Measurements from ENCODE around the gene SPDYE18.
"Not testable (repeated sequence)": the region's sequence is repeated elsewhere in the genome, so short reads cannot be mapped to it uniquely, and the experiment has no call there.

Gene SPDYE18

DNA sequence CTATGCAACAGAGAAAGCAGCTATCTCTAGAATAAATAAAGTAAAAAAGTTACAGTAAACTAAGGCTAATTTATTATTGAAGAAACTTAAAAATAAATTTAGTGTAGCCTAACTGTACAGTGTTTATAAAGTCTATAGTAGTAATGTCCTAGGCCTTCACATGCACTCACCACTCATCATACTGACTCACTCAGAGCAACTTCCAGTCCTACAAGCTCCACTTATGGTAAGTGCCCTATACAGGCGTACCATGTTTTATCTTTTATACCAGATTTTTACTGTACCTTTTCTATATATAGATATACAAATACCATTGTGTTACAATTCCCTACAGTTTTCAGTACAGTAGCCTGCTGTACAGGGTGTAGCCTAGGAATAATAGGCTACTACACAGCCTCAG lies 19.8 kb upstream of the SPDYE18 start:
- H3K27ac ChIP-seq (ENCODE audit: low read depth, low read length); H3K27me3 ChIP-seq (ENCODE audit: control insufficient read depth, low read length); H3K9me2 ChIP-seq (replicated peaks; ENCODE audit: control insufficient read depth, low read length): not testable (repeated sequence)

DNA sequence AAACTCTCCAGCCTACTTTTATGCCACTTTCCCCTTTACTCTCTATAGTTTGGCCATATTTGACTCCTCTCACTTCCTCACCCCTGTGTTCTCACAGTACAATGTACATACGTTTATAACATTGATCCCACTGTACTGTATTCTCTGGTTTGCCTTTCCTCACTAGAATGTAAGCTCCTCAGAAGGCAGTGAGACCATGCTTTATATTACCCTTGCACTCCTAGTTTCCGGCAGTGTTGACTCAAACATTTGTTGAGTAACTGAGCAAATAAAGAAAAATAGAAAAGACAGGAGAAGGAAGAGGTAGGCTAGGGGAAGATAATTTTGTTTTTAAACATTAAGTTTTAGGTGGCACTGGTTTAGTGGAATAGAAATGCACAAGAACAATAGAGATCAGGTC lies 17.9 kb upstream of the SPDYE18 start:
- not testable (repeated sequence) for H3K79me2 ChIP-seq (ENCODE audit: control insufficient read depth, low read length); H4K20me1 ChIP-seq (ENCODE audit: control insufficient read depth, insufficient read depth, low read depth, low read length); H3K4me1 ChIP-seq (ENCODE audit: control insufficient read depth, low read length); H3K9me3 ChIP-seq (ENCODE audit: control insufficient read depth, insufficient read depth, low read length); H3K9me2 ChIP-seq (replicated peaks; ENCODE audit: control insufficient read depth, low read length); H3K27me3 ChIP-seq (ENCODE audit: control insufficient read depth, low read length); H3K36me3 ChIP-seq (ENCODE audit: control insufficient read depth, low read length); H3F3A ChIP-seq (ENCODE audit: control insufficient read depth, insufficient read depth); H3K27ac ChIP-seq (ENCODE audit: low read depth, low read length); H3K4me3 ChIP-seq (ENCODE audit: low read length); H3K4me2 ChIP-seq (ENCODE audit: low read length)

More for the DNA sequence above, 19.8 kb upstream of the SPDYE18 start:
- not testable (repeated sequence) for H4K20me1 ChIP-seq (ENCODE audit: control insufficient read depth, insufficient read depth, low read depth, low read length); H3K9me3 ChIP-seq (ENCODE audit: control insufficient read depth, insufficient read depth, low read length); H3K4me2 ChIP-seq (ENCODE audit: low read length); H3K4me3 ChIP-seq (ENCODE audit: low read length); H3K79me2 ChIP-seq (ENCODE audit: control insufficient read depth, low read length); H3F3A ChIP-seq (ENCODE audit: control insufficient read depth, insufficient read depth); H3K36me3 ChIP-seq (ENCODE audit: control insufficient read depth, low read length); H3K4me1 ChIP-seq (ENCODE audit: control insufficient read depth, low read length)

- not testable (repeated sequence) for H3K4me2 ChIP-seq (ENCODE audit: low read length); H3K9me3 ChIP-seq (ENCODE audit: control insufficient read depth, insufficient read depth, low read length); H3K9me2 ChIP-seq (replicated peaks; ENCODE audit: control insufficient read depth, low read length); H3K27ac ChIP-seq (ENCODE audit: low read depth, low read length); H3K27me3 ChIP-seq (ENCODE audit: control insufficient read depth, low read length); H3K36me3 ChIP-seq (ENCODE audit: control insufficient read depth, low read length); H4K20me1 ChIP-seq (ENCODE audit: control insufficient read depth, insufficient read depth, low read depth, low read length); H3F3A ChIP-seq (ENCODE audit: control insufficient read depth, insufficient read depth); H3K4me1 ChIP-seq (ENCODE audit: control insufficient read depth, low read length); H3K79me2 ChIP-seq (ENCODE audit: control insufficient read depth, low read length); H3K4me3 ChIP-seq (ENCODE audit: low read length)
These were observed 17.3 kb upstream of the SPDYE18 start for GRCh38 chr7:77079624-77080023.

DNA sequence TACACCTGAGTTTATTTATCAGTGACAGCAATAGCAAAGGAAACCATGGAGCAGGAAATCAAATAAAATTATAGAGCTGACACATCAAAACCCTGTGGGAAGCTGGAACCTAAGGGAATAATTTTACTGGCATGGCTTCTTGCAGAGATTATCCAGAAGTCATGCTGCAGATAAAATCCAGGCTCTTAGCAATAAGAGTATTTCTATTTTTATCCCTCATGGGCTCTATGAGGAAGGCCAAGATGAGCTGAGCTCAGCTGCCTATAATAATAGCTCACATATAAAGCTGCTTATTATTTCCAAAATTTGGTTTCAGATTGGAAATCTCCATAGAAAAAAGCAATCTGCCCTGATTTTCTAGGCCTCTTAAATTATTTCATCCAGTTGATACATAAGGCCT lies 16.8 kb upstream of the SPDYE18 start:
- H3K27me3 ChIP-seq (ENCODE audit: control insufficient read depth, low read length); H3K27ac ChIP-seq (ENCODE audit: low read depth, low read length); H3K9me2 ChIP-seq (replicated peaks; ENCODE audit: control insufficient read depth, low read length); H3K4me2 ChIP-seq (ENCODE audit: low read length); H4K20me1 ChIP-seq (ENCODE audit: control insufficient read depth, insufficient read depth, low read depth, low read length); H3F3A ChIP-seq (ENCODE audit: control insufficient read depth, insufficient read depth); H3K9me3 ChIP-seq (ENCODE audit: control insufficient read depth, insufficient read depth, low read length); H3K4me1 ChIP-seq (ENCODE audit: control insufficient read depth, low read length); H3K4me3 ChIP-seq (ENCODE audit: low read length); H3K36me3 ChIP-seq (ENCODE audit: control insufficient read depth, low read length); H3K79me2 ChIP-seq (ENCODE audit: control insufficient read depth, low read length): not testable (repeated sequence)

- H3K36me3 ChIP-seq (ENCODE audit: control insufficient read depth, low read length); H3K4me3 ChIP-seq (ENCODE audit: low read length); H3F3A ChIP-seq (ENCODE audit: control insufficient read depth, insufficient read depth); H3K27me3 ChIP-seq (ENCODE audit: control insufficient read depth, low read length); H3K4me1 ChIP-seq (ENCODE audit: control insufficient read depth, low read length); H3K9me3 ChIP-seq (ENCODE audit: control insufficient read depth, insufficient read depth, low read length); H3K4me2 ChIP-seq (ENCODE audit: low read length); H3K79me2 ChIP-seq (ENCODE audit: control insufficient read depth, low read length); H3K27ac ChIP-seq (ENCODE audit: low read depth, low read length); H4K20me1 ChIP-seq (ENCODE audit: control insufficient read depth, insufficient read depth, low read depth, low read length); H3K9me2 ChIP-seq (replicated peaks; ENCODE audit: control insufficient read depth, low read length): not testable (repeated sequence)
These were observed 14.7 kb upstream of the SPDYE18 start for GRCh38 chr7:77077060-77077459.

DNA sequence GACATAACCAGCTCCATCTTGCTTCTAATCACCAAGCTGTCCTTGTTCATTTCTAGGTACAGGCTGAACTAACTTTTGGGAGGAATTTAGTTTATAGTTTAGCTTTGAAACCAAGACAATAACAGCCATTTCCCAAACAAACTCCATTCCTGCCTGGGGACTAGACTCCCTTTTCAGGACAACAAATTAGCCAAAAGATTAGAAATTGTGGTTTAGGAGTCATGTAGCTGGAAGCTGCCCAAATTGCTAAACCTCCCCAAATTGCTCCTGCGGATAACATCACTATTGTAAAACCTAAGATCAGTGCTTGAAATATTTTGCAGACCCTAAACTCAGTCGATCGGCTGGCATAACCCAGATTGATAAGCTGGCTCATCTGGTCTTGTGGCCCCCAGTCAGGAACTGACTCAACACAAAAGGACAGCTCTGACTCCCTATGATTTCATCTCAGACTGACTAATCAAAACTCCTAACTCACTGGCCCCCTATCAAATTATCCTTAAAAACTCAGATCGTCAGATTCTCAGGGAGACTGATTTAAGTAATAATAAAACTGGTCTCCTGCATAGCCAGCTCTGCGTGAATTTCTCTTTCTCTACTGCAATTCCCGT lies 12.5 kb upstream of the SPDYE18 start:
- H3K79me2 ChIP-seq (ENCODE audit: control insufficient read depth, low read length); H3K36me3 ChIP-seq (ENCODE audit: control insufficient read depth, low read length); H3K9me3 ChIP-seq (ENCODE audit: control insufficient read depth, insufficient read depth, low read length): not testable (repeated sequence)

DNA sequence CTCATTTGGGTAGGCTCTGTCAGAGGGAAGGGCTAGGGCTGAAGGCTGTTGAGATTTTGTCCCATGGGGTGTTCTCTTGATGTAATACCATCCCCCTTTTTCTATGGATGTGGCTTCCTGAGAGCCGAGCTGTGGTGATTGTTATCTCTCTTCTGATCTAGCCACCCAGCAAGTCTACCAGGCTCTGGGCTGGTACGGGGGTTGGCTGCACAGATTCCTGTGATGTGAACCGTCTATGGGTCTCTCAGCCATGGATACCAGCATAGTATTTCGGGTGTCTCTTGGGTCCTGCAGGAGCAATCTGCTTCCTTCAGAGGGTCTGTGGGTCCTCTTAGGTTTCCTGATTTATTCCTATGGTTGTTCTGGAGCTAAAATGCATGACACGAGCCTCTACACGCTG lies 8.8 kb upstream of the SPDYE18 start:
- not testable (repeated sequence) for H3K36me3 ChIP-seq (ENCODE audit: control insufficient read depth, low read length); H4K20me1 ChIP-seq (ENCODE audit: control insufficient read depth, insufficient read depth, low read depth, low read length); H3K79me2 ChIP-seq (ENCODE audit: control insufficient read depth, low read length); H3K27me3 ChIP-seq (ENCODE audit: control insufficient read depth, low read length); H3K4me3 ChIP-seq (ENCODE audit: low read length); H3F3A ChIP-seq (ENCODE audit: control insufficient read depth, insufficient read depth); H3K27ac ChIP-seq (ENCODE audit: low read depth, low read length); H3K4me1 ChIP-seq (ENCODE audit: control insufficient read depth, low read length); H3K4me2 ChIP-seq (ENCODE audit: low read length); H3K9me3 ChIP-seq (ENCODE audit: control insufficient read depth, insufficient read depth, low read length); H3K9me2 ChIP-seq (replicated peaks; ENCODE audit: control insufficient read depth, low read length)

More for the DNA sequence above, 12.5 kb upstream of the SPDYE18 start:
- H3K27me3 ChIP-seq (ENCODE audit: control insufficient read depth, low read length); H3K4me1 ChIP-seq (ENCODE audit: control insufficient read depth, low read length); H4K20me1 ChIP-seq (ENCODE audit: control insufficient read depth, insufficient read depth, low read depth, low read length); H3K9me2 ChIP-seq (replicated peaks; ENCODE audit: control insufficient read depth, low read length); H3F3A ChIP-seq (ENCODE audit: control insufficient read depth, insufficient read depth); H3K27ac ChIP-seq (ENCODE audit: low read depth, low read length); H3K4me3 ChIP-seq (ENCODE audit: low read length); H3K4me2 ChIP-seq (ENCODE audit: low read length): not testable (repeated sequence)

DNA sequence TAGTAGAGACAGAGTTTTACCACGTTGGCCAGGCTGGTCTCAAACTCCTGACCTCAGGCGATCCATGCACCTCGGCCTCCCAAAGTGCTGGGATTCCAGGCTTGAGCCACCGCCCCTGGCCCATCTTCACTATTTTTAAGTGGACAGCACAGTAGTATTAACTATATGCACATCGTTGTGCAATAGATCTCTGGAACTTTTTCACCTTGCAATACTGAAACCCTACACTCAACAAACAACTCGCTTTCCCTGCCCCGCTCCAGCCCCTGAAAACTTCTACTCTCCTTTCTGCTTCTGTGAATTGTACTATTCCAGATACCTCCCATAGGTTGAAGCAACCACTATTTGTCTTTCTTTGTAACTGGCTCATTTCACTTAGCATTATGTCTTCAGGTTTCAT lies 3.5 kb upstream of the SPDYE18 start:
- not testable (repeated sequence) for H3K9me2 ChIP-seq (replicated peaks; ENCODE audit: control insufficient read depth, low read length); H3F3A ChIP-seq (ENCODE audit: control insufficient read depth, insufficient read depth); H3K36me3 ChIP-seq (ENCODE audit: control insufficient read depth, low read length); H3K27ac ChIP-seq (ENCODE audit: low read depth, low read length); H3K27me3 ChIP-seq (ENCODE audit: control insufficient read depth, low read length); H3K9me3 ChIP-seq (ENCODE audit: control insufficient read depth, insufficient read depth, low read length); H4K20me1 ChIP-seq (ENCODE audit: control insufficient read depth, insufficient read depth, low read depth, low read length); H3K4me3 ChIP-seq (ENCODE audit: low read length); H3K4me2 ChIP-seq (ENCODE audit: low read length); H3K79me2 ChIP-seq (ENCODE audit: control insufficient read depth, low read length); H3K4me1 ChIP-seq (ENCODE audit: control insufficient read depth, low read length)

All from DOHH2 (cell line).